Adrenal gland (tissue), 12 donors: ENCODE data around the gene C1orf226. TPM values are rescaled to one million over a fixed set of nuclear protein-coding genes. Genes with fewer than 3 reads are reported as not detected.

ENCODE experiments used
- DNase-seq, 7 donors: peaks; one replicate each; pipeline ENCODE4 v3.0.0-alpha.2; 2019 to 2020
- H3K27ac ChIP-seq, 5 donors: fragments of 200-600 bp; sonication (generic) in 4 of 5; 1 replicate in 3 of 5; 2 replicates in 2 of 5; pipeline versions ENCODE4 v1.5.1 to v1.8.0; 2016 to 2020; ENCODE audit warnings: mild to moderate bottlenecking in 1 of 5
- H3K27me3 ChIP-seq: fragments of 200-600 bp; 2 replicates; pipeline ENCODE4 v1.8.0; 2021
- H3K36me3 ChIP-seq, 2 donors: fragments of 200-600 bp; replicated peaks in 1 of 2; 1 replicate in 1 of 2; 2 replicates in 1 of 2; pipeline versions ENCODE4 v1.5.1 to v1.8.0; 2018 to 2022
- H3K4me1 ChIP-seq, 2 donors: fragments of 200-600 bp; replicated peaks in 1 of 2; 1 replicate in 1 of 2; 2 replicates in 1 of 2; pipeline versions ENCODE4 v1.5.1 to v1.8.0; 2018 to 2021
- H3K4me3 ChIP-seq, 4 donors: fragments of 200-600 bp; sonication (generic) in 3 of 4; one replicate each; pipeline ENCODE4 v1.5.1; 2016 to 2018
- H3K9me3 ChIP-seq, 3 donors: fragments of 200-600 bp; sonication (generic) in 1 of 3; replicated peaks in 1 of 3; 1 replicate in 2 of 3; 2 replicates in 1 of 3; pipeline versions ENCODE4 v1.5.1 to v1.8.0; 2016 to 2021
- CTCF ChIP-seq, 6 experiments: fragments of 450-650 bp in 4 of 6; fragments of 200-600 bp in 2 of 6; sonication (generic) in 1 of 6; IDR thresholded peaks; 1 replicate in 5 of 6; 2 replicates in 1 of 6; pipeline versions ENCODE4 v1.5.1 to v1.8.0; 2016 to 2021; ENCODE audit warnings: antibody characterized with exemption in 6 of 6, mild to moderate bottlenecking in 2 of 6, moderate library complexity in 1 of 6
- POLR2A ChIP-seq, 2 donors: fragments of 450-650 bp; IDR thresholded peaks; one replicate each; pipeline ENCODE4 v1.6.1; 2017; ENCODE audit warnings: antibody characterized with exemption in 2 of 2, mild to moderate bottlenecking in 2 of 2, moderate library complexity in 1 of 2
- WGBS, 4 donors: extraction: QIAGEN DNeasy Blood & Tissue Kit in 2 of 4; methylation state at CpG; one replicate each; pipeline versions ENCODE4 v1.1.5 to v1.1.7; 2013 to 2017; 5-methylcytosine and 5-hydroxymethylcytosine counted together
- intact Hi-C, 2 donors: fragments of 100-400 bp; cut with DNase I; formaldehyde crosslinking; loops; one replicate each; pipeline versions ENCODE4 v1.14.1 to v1.15.0; 2022 to 2023
- polyA plus RNA-seq, 3 donors: library from polyadenylated mRNA; stranded (reverse); fragments of 200-250 nt in 2 of 3; fragments of 350-450 nt in 1 of 3; fragmentation: Illumina TruSeq in 1 of 3; extraction: RNeasy Lipid Tissue Mini Kit (QIAGEN cat#74804) in 1 of 3; gene quantifications; one replicate each; pipeline ENCODE4 v1.2.3, GENCODE V29; 2013 to 2014
- total RNA-seq, 9 donors: library from RNA; depleted of rRNA in 4 of 9; stranded (reverse); fragments of >200 nt in 4 of 9; fragments of 120-200 nt in 1 of 9; fragmentation: NEBNext Ultra II Directional in 1 of 9; extraction: Animal tissue kit (Norgen Biotek cat#: 25700) in 1 of 9; gene quantifications; one replicate each; pipeline versions ENCODE4 v1.1.0 to v1.2.4, GENCODE V29; 2013 to 2023
- donor health status: healthy with polysubstance abuse.
- donor health status: Bipolar disorder and iron deficiency.
- donor health status: DM: yes; HTN: yes; CAD: no.
- donor health status: DM: no; HTN: no; CAD: no.
- donor health status: DM: no; HTN: no; CAD: no.
- donor health status: DM: yes; HTN: yes; CAD: no.

The C1orf226 gene
- total and polyA plus RNA-seq, 12 donors: 0.95 to 48.0 (median 6.8) TPM

DNA sequence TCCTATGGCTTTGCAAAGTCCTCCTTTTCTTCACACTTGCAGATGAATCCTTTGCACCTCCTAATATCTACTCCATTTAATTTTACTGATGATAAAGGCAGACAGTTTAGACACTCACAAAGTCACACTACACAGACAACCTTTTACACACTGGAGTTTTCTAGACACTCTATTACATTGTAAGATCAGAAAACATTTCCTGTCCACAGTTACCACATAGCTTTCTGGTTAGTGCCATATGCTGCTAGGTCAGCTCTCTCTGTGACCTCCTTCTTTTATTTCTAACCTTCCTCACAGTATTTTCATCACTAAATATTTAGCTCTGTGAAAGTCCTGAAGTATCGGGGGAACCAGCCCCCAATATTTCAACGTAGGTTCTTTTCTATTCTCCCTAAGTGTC, 25.3 kb downstream of the C1orf226 start:
- TF ChIP-seq POLR2A (IDR thresholded peaks at IDR 0.05) (no peak), CTCF (IDR thresholded peaks at IDR 0.05) (no peak)
- 80 to 93% (median 89%) methylated on average over 2 of the region's 2 CpGs for WGBS, 4 donors

GRCh38 chr1:162407539-162407938, 26.0 kb downstream of the C1orf226 start:
- no peak overlapping the region for H3K27ac ChIP-seq
- no peak for DNase-seq
- 92 to 100% (median 100%) methylated on average over 1 of the region's 1 CpG for WGBS, 4 donors

More for the DNA sequence above, 25.3 kb downstream of the C1orf226 start:
- intact Hi-C loops: no loop called here
- Histone ChIP-seq H3K27me3 (no peaks in the 10 kb centered on the region), H3K4me1 (no peaks in the 10 kb centered on the region), H3K27ac (no peak overlapping the region), H3K9me3 (no peaks in the 10 kb centered on the region), H3K4me3 (no peak overlapping the region), H3K36me3 (no peaks in the 10 kb centered on the region)
- no peak for DNase-seq

GRCh38 chr1:162412002-162412401, 30.5 kb downstream of the C1orf226 start, which contains the start of gene SH2D1B:
Gene SH2D1B, minus strand, starts transcription at chr1:162412136. Its CDS starts 120 bp downstream, at chr1:162412016.
- Histone ChIP-seq H3K9me3 (no peaks in the 10 kb centered on the region), H3K4me3 (no peak within 1 kb of the TSS), H3K36me3 (no peaks in the 10 kb centered on the region), H3K4me1 (no peaks in the 10 kb centered on the region), H3K27ac (no peak within 1 kb of the TSS), H3K27me3 (no peaks in the 10 kb centered on the region)
- WGBS, 4 donors: 71 to 86% (median 80%) methylated on average over 3 of the region's 3 CpGs
- intact Hi-C loops: no loop called here
- DNase-seq: no peak
- TF ChIP-seq POLR2A (IDR thresholded peaks at IDR 0.05) (no peak), CTCF (IDR thresholded peaks at IDR 0.05) (no peak)

More at GRCh38 chr1:162407539-162407938, 26.0 kb downstream of the C1orf226 start:
- H3K4me1 ChIP-seq: no peaks in the 10 kb centered on the region
- H3K4me3 ChIP-seq: no peak overlapping the region
- intact Hi-C loops: no loop called here
- H3K27me3 ChIP-seq: no peaks in the 10 kb centered on the region
- H3K9me3 ChIP-seq: no peaks in the 10 kb centered on the region
- TF ChIP-seq POLR2A (IDR thresholded peaks at IDR 0.05) (no peak), CTCF (IDR thresholded peaks at IDR 0.05) (no peak)
- H3K36me3 ChIP-seq: no peaks in the 10 kb centered on the region

DNA sequence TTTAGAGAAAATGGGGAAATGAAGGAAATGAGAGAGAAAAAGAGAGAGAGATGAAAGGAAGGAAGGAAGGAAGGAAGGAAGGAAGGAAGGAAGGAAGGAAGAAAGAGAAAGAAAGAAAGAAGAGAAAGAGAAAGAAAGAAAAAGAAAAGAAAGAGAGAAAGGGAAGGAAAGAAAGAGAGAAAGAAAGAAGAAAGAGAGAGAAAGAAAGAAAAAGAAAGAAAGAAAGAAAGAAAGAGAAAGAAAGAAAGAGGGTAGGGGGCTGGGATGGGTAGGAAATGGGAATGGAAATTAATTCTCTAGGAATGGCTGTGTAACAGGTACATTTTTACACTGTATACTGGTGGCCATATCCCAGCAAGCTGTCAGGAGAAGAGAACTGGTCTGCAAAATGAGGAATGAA, 34.7 kb downstream of the C1orf226 start:
- no peak for DNase-seq
- H3K4me3 ChIP-seq: no peak overlapping the region
- no peaks in the 10 kb centered on the region for H3K36me3 ChIP-seq
- H3K27me3 ChIP-seq: no peaks in the 10 kb centered on the region
- no peaks in the 10 kb centered on the region for H3K4me1 ChIP-seq
- no peak for TF ChIP-seq CTCF (IDR thresholded peaks at IDR 0.05)
- TF ChIP-seq POLR2A (IDR thresholded peaks at IDR 0.05): no peak
- no peaks in the 10 kb centered on the region for H3K9me3 ChIP-seq
- no peak overlapping the region for H3K27ac ChIP-seq
- intact Hi-C loops: no loop called here
